HEK293T (cell line): ENCODE data around the gene ZNF655.
"Not testable (repeated sequence)": the region's sequence is repeated elsewhere in the genome, so short reads cannot be mapped to it uniquely, and the experiment has no call there.

Experiments used
- CTCF ChIA-PET: fragments of 350-600 bp; formaldehyde crosslinking; extraction: SDS; loops from one replicate; lab custom pipeline; 2021; ENCODE audit warnings: antibody characterized with exemption, inconsistent platforms; lab: Yijun Ruan, JAX
- POLR2A ChIA-PET: fragments of 350-600 bp; formaldehyde crosslinking; extraction: SDS; loops from one replicate; lab custom pipeline; 2020; ENCODE audit warnings: antibody characterized with exemption, inconsistent platforms; lab: Yijun Ruan, JAX
- DNase-seq: peaks from one replicate; pipeline ENCODE4 v3.0.0; 2012; ENCODE audit warnings: mixed read lengths; ENCODE audit errors: extremely low spot score
- ARNT ChIP-seq: fragments of 450-650 bp; IDR thresholded peaks from 2 replicates; pipeline ENCODE4 v1.6.1; 2017; ENCODE audit warnings: mild to moderate bottlenecking
- BHLHE40 ChIP-seq: fragments of 450-650 bp; IDR thresholded peaks from 2 replicates; pipeline ENCODE4 v1.6.1; 2016; ENCODE audit warnings: mild to moderate bottlenecking, moderate library complexity, borderline replicate concordance
- CTBP1 ChIP-seq: fragments of 450-650 bp; IDR thresholded peaks from 2 replicates; pipeline ENCODE4 v1.6.1; 2016; ENCODE audit warnings: borderline replicate concordance
- ELF4 ChIP-seq: fragments of 450-650 bp; IDR thresholded peaks from 2 replicates; pipeline ENCODE4 v1.6.1; 2017; ENCODE audit warnings: antibody characterized with exemption
- FOXA1 ChIP-seq: fragments of 450-650 bp; IDR thresholded peaks from 2 replicates; pipeline ENCODE4 v1.6.1; 2016; ENCODE audit warnings: mild to moderate bottlenecking
- FOXK2 ChIP-seq: fragments of 450-650 bp; IDR thresholded peaks from 2 replicates; pipeline ENCODE4 v1.6.1; 2016; ENCODE audit warnings: mild to moderate bottlenecking
- FOXM1 ChIP-seq: fragments of 450-650 bp; IDR thresholded peaks from 2 replicates; pipeline ENCODE4 v1.6.1; 2017; ENCODE audit warnings: mild to moderate bottlenecking, borderline replicate concordance
- HDGF ChIP-seq: fragments of 450-650 bp; IDR thresholded peaks from 2 replicates; pipeline ENCODE4 v1.6.1; 2017; ENCODE audit warnings: antibody characterized with exemption, borderline replicate concordance
- L3MBTL2 ChIP-seq: fragments of 450-650 bp; conservative IDR thresholded peaks from 2 replicates; pipeline ENCODE4 v1.6.1; 2016; ENCODE audit warnings: mild to moderate bottlenecking
- LEF1 ChIP-seq: fragments of 450-650 bp; IDR thresholded peaks from 2 replicates; pipeline ENCODE4 v1.6.1; 2017; ENCODE audit warnings: mild to moderate bottlenecking, borderline replicate concordance
- NFRKB ChIP-seq: fragments of 450-650 bp; IDR thresholded peaks from 2 replicates; pipeline ENCODE4 v1.6.1; 2016; ENCODE audit warnings: mild to moderate bottlenecking, moderate library complexity
- SP1 ChIP-seq: fragments of 450-650 bp; IDR thresholded peaks from 2 replicates; pipeline ENCODE4 v1.6.1; 2017
- SUZ12 ChIP-seq: fragments of 450-650 bp; IDR thresholded peaks from 2 replicates; pipeline ENCODE4 v1.6.1; 2016; ENCODE audit warnings: mild to moderate bottlenecking
- TARDBP ChIP-seq: fragments of 450-650 bp; IDR thresholded peaks from 2 replicates; pipeline ENCODE4 v1.6.1; 2016
- ZNF384 ChIP-seq: fragments of 450-650 bp; IDR thresholded peaks from 2 replicates; pipeline ENCODE4 v1.6.1; 2016
- TF ChIP-seq, protein P1 (sequence below): fragments of 450-650 bp; IDR thresholded peaks from 2 replicates; pipeline ENCODE4 v1.6.1; 2016

The ZNF655 gene

DNA sequence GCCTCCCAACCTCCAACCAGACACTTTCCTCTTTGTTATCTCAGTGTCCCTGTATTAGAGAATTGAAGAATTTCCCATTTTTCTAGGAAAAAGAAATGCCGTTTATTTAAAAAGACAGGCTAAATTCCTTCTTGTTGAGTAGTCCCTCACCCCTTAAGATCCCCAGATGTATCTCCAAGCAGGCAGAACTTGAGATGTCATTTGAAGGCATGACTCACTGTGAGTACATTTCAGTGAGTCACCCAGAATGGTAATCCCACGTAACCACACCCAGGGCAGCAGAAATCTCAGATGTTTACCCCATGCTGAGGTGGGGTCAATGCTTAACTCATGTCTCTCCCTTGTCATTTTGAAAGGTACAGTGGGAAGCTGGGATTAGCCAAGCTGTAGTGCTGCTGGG, 4.4 kb downstream of the ZNF655 start:
- DNase-seq = no peak
- TF ChIP-seq ARNT (no peak), FOXA1 (no peak), NFRKB (no peak), HDGF (no peak), ZNF384 (no peak), TARDBP (no peak), BHLHE40 (no peak), ELF4 (no peak), CTBP1 (no peak), LEF1 (no peak), SUZ12 (no peak), FOXK2 (no peak), SP1 (no peak), L3MBTL2 (no peak), FOXM1 (no peak)
- TF ChIP-seq, protein P1, sequence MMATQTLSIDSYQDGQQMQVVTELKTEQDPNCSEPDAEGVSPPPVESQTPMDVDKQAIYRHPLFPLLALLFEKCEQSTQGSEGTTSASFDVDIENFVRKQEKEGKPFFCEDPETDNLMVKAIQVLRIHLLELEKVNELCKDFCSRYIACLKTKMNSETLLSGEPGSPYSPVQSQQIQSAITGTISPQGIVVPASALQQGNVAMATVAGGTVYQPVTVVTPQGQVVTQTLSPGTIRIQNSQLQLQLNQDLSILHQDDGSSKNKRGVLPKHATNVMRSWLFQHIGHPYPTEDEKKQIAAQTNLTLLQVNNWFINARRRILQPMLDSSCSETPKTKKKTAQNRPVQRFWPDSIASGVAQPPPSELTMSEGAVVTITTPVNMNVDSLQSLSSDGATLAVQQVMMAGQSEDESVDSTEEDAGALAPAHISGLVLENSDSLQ = no peak
- POLR2A ChIA-PET = no interaction called here
- CTCF ChIA-PET = no interaction called here

DNA sequence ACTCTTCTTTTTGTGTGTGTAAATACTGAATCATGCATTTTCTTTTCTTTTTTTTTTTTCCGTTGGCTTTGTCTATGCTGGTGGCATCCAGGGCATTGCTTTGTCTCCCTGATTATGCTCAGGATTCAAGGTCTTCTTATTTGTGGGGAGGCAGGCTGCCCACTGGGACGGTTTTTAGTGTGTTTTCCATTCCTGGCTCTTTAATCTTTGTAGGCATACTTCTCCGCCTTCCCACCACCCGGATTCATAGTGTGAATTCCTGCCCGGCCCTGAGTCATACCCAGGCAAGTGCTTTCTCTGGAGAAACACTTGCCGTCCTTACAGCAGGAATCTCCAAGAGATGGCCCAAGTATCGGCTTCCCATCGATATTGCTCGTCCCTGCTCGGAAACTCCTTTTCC, 5.2 kb downstream of the ZNF655 start:
- TF ChIP-seq LEF1 (no peak), FOXA1 (no peak), ELF4 (no peak), HDGF (no peak), CTBP1 (no peak), SUZ12 (no peak), NFRKB (no peak), L3MBTL2 (no peak)
- POLR2A ChIA-PET = no interaction called here
- CTCF ChIA-PET = no interaction called here
- DNase-seq = no peak

DNA sequence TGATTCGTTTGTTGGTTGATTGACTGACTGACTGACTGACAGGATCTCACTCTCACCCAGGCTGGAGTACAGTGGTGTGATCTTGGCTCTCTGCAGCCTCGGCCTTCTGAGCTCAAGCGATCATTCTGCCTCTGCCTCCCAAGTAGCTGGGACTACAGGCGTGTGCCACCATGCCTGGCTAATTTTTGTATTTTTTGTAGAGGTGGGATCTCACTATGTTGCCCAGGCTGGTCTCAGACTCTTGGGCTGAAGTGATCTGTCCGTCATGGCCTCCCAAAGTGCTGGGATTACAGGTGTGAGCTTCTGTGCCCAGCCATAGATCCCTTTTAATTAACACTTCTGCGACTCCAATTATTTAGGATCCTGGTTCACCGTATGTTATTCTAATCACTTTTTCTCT, 10.3 kb downstream of the ZNF655 start:
- CTCF ChIA-PET, DNase-seq, POLR2A ChIA-PET: not testable (repeated sequence)

DNA sequence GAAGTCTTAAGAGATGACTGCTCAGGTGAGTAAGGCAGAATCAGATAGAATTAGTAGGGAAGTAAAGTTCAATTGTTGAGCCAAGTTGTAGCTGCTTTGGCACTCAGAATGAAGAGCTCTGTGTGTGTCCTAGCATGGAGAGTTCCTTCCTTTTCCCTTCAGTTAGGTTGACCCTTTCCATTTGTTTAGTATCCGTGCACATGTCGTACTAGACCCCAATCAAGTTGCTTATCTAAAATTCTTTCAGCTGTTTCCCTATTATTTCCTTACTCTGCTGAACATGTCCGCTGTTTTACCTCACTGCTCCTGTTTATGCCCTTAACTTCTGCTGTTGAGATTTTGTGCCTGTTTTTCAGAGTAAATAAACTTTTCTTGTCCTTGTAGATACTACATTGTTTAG, 13.3 kb downstream of the ZNF655 start:
- no peak for DNase-seq
- ChIA-PET POLR2A (interaction anchor here (1.6 to 1.8 kb wide), 2 partner anchors 13 kb away, joined by 7 to 9 read pairs; partner anchors contain the start of gene ZNF655), CTCF (no interaction called here)
- TF ChIP-seq FOXA1 = no peak
- TF ChIP-seq L3MBTL2 = no peak
- TF ChIP-seq SP1 = no peak
- no peak for TF ChIP-seq ELF4
- TF ChIP-seq TARDBP = no peak
- TF ChIP-seq ZNF384 = no peak
- no peak for TF ChIP-seq CTBP1
- TF ChIP-seq, protein P1 = no peak
- TF ChIP-seq HDGF = no peak
- no peak for TF ChIP-seq ARNT
- no peak for TF ChIP-seq NFRKB
- TF ChIP-seq FOXM1 = no peak
- TF ChIP-seq FOXK2 = no peak
- no peak for TF ChIP-seq LEF1
- no peak for TF ChIP-seq SUZ12
- no peak for TF ChIP-seq BHLHE40

GRCh38 chr7:99573257-99573656, 14.8 kb downstream of the ZNF655 start:
- CTCF ChIA-PET = no interaction called here
- DNase-seq = no peak
- POLR2A ChIA-PET = interaction anchor here (1.6 kb wide), 1 partner anchor 15 kb away, joined by 7 read pairs; the partner anchor contains the start of gene ZNF655
- TF ChIP-seq NFRKB = no peak
- no peak for TF ChIP-seq FOXM1
- TF ChIP-seq ARNT = no peak

DNA sequence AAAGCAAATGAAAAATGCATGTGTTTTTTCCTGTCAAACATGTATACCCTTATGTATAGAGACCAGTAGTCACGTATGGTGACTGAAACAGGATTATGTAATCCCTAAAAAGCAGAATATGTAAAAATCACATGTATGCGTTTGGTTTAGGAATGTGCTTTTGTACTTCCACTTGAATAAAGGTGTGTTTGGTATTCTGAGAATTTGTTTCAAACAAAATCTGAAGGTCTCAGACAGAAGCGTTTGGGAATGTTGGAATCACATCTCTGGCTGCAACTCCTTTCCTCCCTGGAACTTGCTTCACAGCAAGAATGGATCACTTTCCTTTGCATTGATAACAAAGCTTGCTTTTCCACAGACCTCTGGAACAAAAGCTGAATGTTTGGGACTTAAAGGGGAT, 17.8 kb downstream of the ZNF655 start:
- POLR2A ChIA-PET = interaction anchor here (2.7 kb wide), 1 partner anchor 18 kb away, joined by 12 read pairs; the partner anchor contains the start of gene ZNF655
- TF ChIP-seq ARNT (no peak), FOXK2 (no peak), BHLHE40 (no peak), L3MBTL2 (no peak), HDGF (no peak), SP1 (no peak), NFRKB (no peak), CTBP1 (no peak), ZNF384 (no peak), TARDBP (no peak), ELF4 (no peak), FOXM1 (no peak), FOXA1 (no peak), LEF1 (no peak)
- TF ChIP-seq, protein P1 = no peak
- CTCF ChIA-PET = no interaction called here
- no peak for DNase-seq
